Adrenal gland (tissue), 12 donors: Measurements from ENCODE around the gene TNFSF8. TPM values are rescaled to one million over a fixed set of nuclear protein-coding genes. Genes with fewer than 3 reads are reported as not detected.

ENCODE experiments used
- DNase-seq, 7 donors: peaks; one replicate each; pipeline ENCODE4 v3.0.0-alpha.2; 2019 to 2020
- H3K27ac ChIP-seq, 5 donors: fragments of 200-600 bp; sonication (generic) in 4 of 5; 1 replicate in 3 of 5; 2 replicates in 2 of 5; pipeline versions ENCODE4 v1.5.1 to v1.8.0; 2016 to 2020; ENCODE audit warnings: mild to moderate bottlenecking in 1 of 5
- H3K27me3 ChIP-seq: fragments of 200-600 bp; 2 replicates; pipeline ENCODE4 v1.8.0; 2021
- H3K36me3 ChIP-seq, 2 donors: fragments of 200-600 bp; replicated peaks in 1 of 2; 1 replicate in 1 of 2; 2 replicates in 1 of 2; pipeline versions ENCODE4 v1.5.1 to v1.8.0; 2018 to 2022
- H3K4me1 ChIP-seq, 2 donors: fragments of 200-600 bp; replicated peaks in 1 of 2; 1 replicate in 1 of 2; 2 replicates in 1 of 2; pipeline versions ENCODE4 v1.5.1 to v1.8.0; 2018 to 2021
- H3K4me3 ChIP-seq, 4 donors: fragments of 200-600 bp; sonication (generic) in 3 of 4; one replicate each; pipeline ENCODE4 v1.5.1; 2016 to 2018
- H3K9me3 ChIP-seq, 3 donors: fragments of 200-600 bp; sonication (generic) in 1 of 3; replicated peaks in 1 of 3; 1 replicate in 2 of 3; 2 replicates in 1 of 3; pipeline versions ENCODE4 v1.5.1 to v1.8.0; 2016 to 2021
- POLR2A ChIP-seq, 2 donors: fragments of 450-650 bp; IDR thresholded peaks; one replicate each; pipeline ENCODE4 v1.6.1; 2017; ENCODE audit warnings: antibody characterized with exemption in 2 of 2, mild to moderate bottlenecking in 2 of 2, moderate library complexity in 1 of 2
- WGBS, 4 donors: extraction: QIAGEN DNeasy Blood & Tissue Kit in 2 of 4; methylation state at CpG; one replicate each; pipeline versions ENCODE4 v1.1.5 to v1.1.7; 2013 to 2017; 5-methylcytosine and 5-hydroxymethylcytosine counted together
- intact Hi-C, 2 donors: fragments of 100-400 bp; cut with DNase I; formaldehyde crosslinking; loops; one replicate each; pipeline versions ENCODE4 v1.14.1 to v1.15.0; 2022 to 2023
- polyA plus RNA-seq, 3 donors: library from polyadenylated mRNA; stranded (reverse); fragments of 200-250 nt in 2 of 3; fragments of 350-450 nt in 1 of 3; fragmentation: Illumina TruSeq in 1 of 3; extraction: RNeasy Lipid Tissue Mini Kit (QIAGEN cat#74804) in 1 of 3; gene quantifications; one replicate each; pipeline ENCODE4 v1.2.3, GENCODE V29; 2013 to 2014
- total RNA-seq, 9 donors: library from RNA; depleted of rRNA in 4 of 9; stranded (reverse); fragments of >200 nt in 4 of 9; fragments of 120-200 nt in 1 of 9; fragmentation: NEBNext Ultra II Directional in 1 of 9; extraction: Animal tissue kit (Norgen Biotek cat#: 25700) in 1 of 9; gene quantifications; one replicate each; pipeline versions ENCODE4 v1.1.0 to v1.2.4, GENCODE V29; 2013 to 2023
- TF ChIP-seq, protein P1 (sequence below), 6 experiments: fragments of 450-650 bp in 4 of 6; fragments of 200-600 bp in 2 of 6; sonication (generic) in 1 of 6; IDR thresholded peaks; 1 replicate in 5 of 6; 2 replicates in 1 of 6; pipeline versions ENCODE4 v1.5.1 to v1.8.0; 2016 to 2021; ENCODE audit warnings: antibody characterized with exemption in 6 of 6, mild to moderate bottlenecking in 2 of 6, moderate library complexity in 1 of 6
- donor health status: healthy with polysubstance abuse.
- donor health status: Bipolar disorder and iron deficiency.
- donor health status: DM: yes; HTN: yes; CAD: no.
- donor health status: DM: no; HTN: no; CAD: no.
- donor health status: DM: no; HTN: no; CAD: no.
- donor health status: DM: yes; HTN: yes; CAD: no.

TNFSF8 gene
- total and polyA plus RNA-seq, 12 donors: 0.34 to 4.8 (median 1.4) TPM

DNA sequence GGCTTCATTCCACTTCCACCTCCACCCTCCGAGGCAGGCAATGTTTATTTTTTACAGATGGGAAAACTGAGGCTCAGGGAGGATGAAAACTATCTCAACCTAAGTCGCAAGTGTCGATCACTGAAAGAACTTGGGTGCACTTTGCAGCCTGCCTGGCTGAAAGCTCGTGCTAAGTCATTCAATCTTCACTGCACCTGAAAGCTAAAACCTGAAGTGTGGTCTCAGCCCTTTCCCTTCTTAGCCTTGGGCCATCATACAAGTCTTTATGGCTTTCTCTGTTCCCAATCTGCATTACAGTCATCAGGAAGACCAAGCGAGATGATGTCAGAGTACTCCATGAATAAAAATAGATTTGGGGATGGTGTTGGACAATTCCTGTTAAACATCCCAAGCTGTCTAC is 1.0 kb upstream of the TNFSF8 start:
- 79 to 83% (median 80%) methylated on average over 5 of the region's 5 CpGs for WGBS, 4 donors
- intact Hi-C loops: no loop called here
- TF ChIP-seq, protein P1, sequence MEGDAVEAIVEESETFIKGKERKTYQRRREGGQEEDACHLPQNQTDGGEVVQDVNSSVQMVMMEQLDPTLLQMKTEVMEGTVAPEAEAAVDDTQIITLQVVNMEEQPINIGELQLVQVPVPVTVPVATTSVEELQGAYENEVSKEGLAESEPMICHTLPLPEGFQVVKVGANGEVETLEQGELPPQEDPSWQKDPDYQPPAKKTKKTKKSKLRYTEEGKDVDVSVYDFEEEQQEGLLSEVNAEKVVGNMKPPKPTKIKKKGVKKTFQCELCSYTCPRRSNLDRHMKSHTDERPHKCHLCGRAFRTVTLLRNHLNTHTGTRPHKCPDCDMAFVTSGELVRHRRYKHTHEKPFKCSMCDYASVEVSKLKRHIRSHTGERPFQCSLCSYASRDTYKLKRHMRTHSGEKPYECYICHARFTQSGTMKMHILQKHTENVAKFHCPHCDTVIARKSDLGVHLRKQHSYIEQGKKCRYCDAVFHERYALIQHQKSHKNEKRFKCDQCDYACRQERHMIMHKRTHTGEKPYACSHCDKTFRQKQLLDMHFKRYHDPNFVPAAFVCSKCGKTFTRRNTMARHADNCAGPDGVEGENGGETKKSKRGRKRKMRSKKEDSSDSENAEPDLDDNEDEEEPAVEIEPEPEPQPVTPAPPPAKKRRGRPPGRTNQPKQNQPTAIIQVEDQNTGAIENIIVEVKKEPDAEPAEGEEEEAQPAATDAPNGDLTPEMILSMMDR (IDR thresholded peaks at IDR 0.05): no peak
- TF ChIP-seq POLR2A (IDR thresholded peaks at IDR 0.05): no peak
- no peak overlapping the region for H3K27ac ChIP-seq
- no peaks in the 10 kb centered on the region for H3K27me3 ChIP-seq
- DNase-seq: no peak
- H3K9me3 ChIP-seq: no peaks in the 10 kb centered on the region
- H3K4me3 ChIP-seq: no peak overlapping the region
- H3K36me3 ChIP-seq: no peaks in the 10 kb centered on the region
- H3K4me1 ChIP-seq: peaks cover 0 to 10% of the 10 kb centered on the region in 2 donors

DNA sequence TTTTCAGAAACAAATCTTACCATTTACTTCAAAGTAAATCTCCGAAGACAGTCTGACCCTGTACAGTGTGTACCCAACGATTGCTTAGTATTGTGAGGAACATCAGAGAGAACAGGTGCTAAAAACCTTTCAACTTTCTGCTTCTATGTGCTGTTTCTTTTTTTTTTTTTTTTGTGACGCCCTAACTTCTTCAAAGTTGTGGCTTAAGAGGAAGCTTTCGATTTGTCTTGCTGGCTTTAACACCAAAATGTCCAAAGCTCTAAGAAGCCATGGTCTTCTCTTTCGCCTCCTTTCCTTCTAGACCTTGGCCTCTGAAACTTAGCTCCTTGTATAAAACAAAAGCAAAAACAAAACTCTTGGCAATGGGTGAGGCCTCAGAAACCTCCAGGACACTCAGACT is 1.2 kb downstream of the TNFSF8 start:
- Histone ChIP-seq H3K27me3 (no peaks in the 10 kb centered on the region), H3K9me3 (no peaks in the 10 kb centered on the region), H3K4me1 (no peaks in the 10 kb centered on the region), H3K27ac (peak overlapping the region in 4 of 5 donors; percentile 53 to 71 (median 59)), H3K4me3 (peak overlapping the region in 1 of 4 donors; percentile 31), H3K36me3 (no peaks in the 10 kb centered on the region)
- intact Hi-C loops: no loop called here
- TF ChIP-seq, protein P1 (IDR thresholded peaks at IDR 0.05): no peak
- TF ChIP-seq POLR2A (IDR thresholded peaks at IDR 0.05): no peak
- WGBS, 4 donors: 57 to 71% (median 61%) methylated on average over 5 of the region's 5 CpGs
- DNase-seq: no peak

DNA sequence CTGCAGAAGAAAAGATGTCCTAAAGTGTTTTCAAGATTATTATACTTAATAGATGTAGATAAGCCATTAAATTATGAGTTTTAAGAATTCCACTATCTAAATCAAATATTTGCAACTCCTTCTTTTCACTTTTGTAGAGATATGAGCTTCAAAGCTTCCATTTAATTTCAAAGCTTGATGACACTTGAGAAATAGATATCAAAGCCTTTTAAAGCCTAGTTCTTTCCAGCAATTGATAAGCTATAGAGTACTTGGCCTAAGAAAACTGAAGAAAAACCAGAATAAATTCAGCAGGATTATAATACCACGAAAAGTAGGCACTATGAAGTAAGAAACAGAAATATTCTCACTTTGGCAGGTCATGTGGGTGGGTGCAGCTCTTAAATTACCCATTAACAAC is 1.7 kb downstream of the TNFSF8 start:
- intact Hi-C loops: no loop called here
- Histone ChIP-seq H3K4me3 (peak overlapping the region in 1 of 4 donors; percentile 31), H3K9me3 (no peaks in the 10 kb centered on the region), H3K4me1 (no peaks in the 10 kb centered on the region), H3K36me3 (no peaks in the 10 kb centered on the region), H3K27ac (peak overlapping the region in 4 of 5 donors; percentile 27 to 62 (median 46)), H3K27me3 (no peaks in the 10 kb centered on the region)
- no peak for DNase-seq
- 38 to 63% (median 46%) methylated on average over 1 of the region's 1 CpG for WGBS, 4 donors
- no peak for TF ChIP-seq POLR2A (IDR thresholded peaks at IDR 0.05)
- TF ChIP-seq, protein P1 (IDR thresholded peaks at IDR 0.05): no peak

DNA sequence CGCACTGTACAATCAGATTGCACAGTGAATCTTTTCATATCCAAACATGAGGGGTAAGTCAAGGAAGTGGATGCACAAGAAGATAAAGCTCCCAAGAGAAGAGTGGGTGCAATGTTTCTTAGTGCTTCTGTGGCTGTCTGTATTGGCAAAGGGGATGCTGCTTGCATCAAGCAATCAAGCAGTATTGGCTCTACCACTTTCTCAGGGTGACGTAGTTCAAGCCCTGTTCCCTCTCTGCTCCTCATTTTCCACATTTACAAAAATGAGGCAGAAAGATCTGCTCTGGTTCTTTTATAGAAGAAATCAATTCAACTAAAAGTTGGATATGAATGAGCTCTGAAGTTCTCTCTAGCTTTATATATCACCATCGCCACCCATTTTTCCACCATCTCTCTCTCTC is 2.3 kb downstream of the TNFSF8 start:
- Histone ChIP-seq H3K36me3 (no peaks in the 10 kb centered on the region), H3K27me3 (no peaks in the 10 kb centered on the region), H3K4me3 (peak overlapping the region in 1 of 4 donors; percentile 31), H3K4me1 (no peaks in the 10 kb centered on the region), H3K27ac (peak overlapping the region in 2 of 5 donors; percentile 27 to 62), H3K9me3 (no peaks in the 10 kb centered on the region)
- 77 to 90% (median 80%) methylated on average over 3 of the region's 3 CpGs for WGBS, 4 donors
- TF ChIP-seq, protein P1 (IDR thresholded peaks at IDR 0.05): no peak
- no peak for TF ChIP-seq POLR2A (IDR thresholded peaks at IDR 0.05)
- intact Hi-C loops: no loop called here
- DNase-seq: no peak
